HG03139 (cell line): ENCODE data around the gene NEURL2.
"Not testable (repeated sequence)": the region's sequence is repeated elsewhere in the genome, so short reads cannot be mapped to it uniquely, and the experiment has no call there.

Experiments
- ATAC-seq: cut with Tn5 transposase; IDR thresholded peaks from one replicate; pipeline ENCODE4 v1.9.1; 2021; ENCODE audit not compliant: unreplicated experiment

Gene NEURL2

GRCh38 chr20:45890985-45891983 lies at the start of gene NEURL2, which contains the start of gene CTSA:
Gene NEURL2, minus strand, starts transcription at chr20:45891208. Its CDS starts 217 bp downstream, at chr20:45890991.
Gene CTSA, plus strand, starts transcription at chr20:45891335. Its CDS starts 234 bp downstream, at chr20:45891569.
- ATAC-seq = peak; percentile 69

GRCh38 chr20:45940469-45940868 lies 49.5 kb upstream of the NEURL2 start:
- no peak for ATAC-seq

GRCh38 chr20:45940053-45940452 lies 49.0 kb upstream of the NEURL2 start:
- no peak for ATAC-seq

GRCh38 chr20:45938727-45939438 lies 47.9 kb upstream of the NEURL2 start:
- ATAC-seq = no peak

GRCh38 chr20:45937765-45938164 lies 46.8 kb upstream of the NEURL2 start:
- ATAC-seq = no peak

GRCh38 chr20:45935416-45936046 lies 44.5 kb upstream of the NEURL2 start:
- no peak for ATAC-seq

GRCh38 chr20:45934586-45935415 lies 43.8 kb upstream of the NEURL2 start, which contains the start of gene PCIF1:
Gene PCIF1, plus strand, starts transcription at chr20:45934683. Its CDS starts 4,317 bp downstream, at chr20:45939000.
- ATAC-seq = peak; percentile 68

- ATAC-seq = peak; percentile 7
These were observed 43.1 kb upstream of the NEURL2 start for GRCh38 chr20:45934046-45934585.

- ATAC-seq = no peak
These were observed 42.4 kb upstream of the NEURL2 start for GRCh38 chr20:45933266-45934045.

- ATAC-seq = not testable (repeated sequence)
These were observed 40.7 kb upstream of the NEURL2 start for GRCh38 chr20:45931680-45932079.

- no peak for ATAC-seq
These were observed 36.3 kb upstream of the NEURL2 start for GRCh38 chr20:45927071-45927878.

- no peak for ATAC-seq
These were observed 35.7 kb upstream of the NEURL2 start for GRCh38 chr20:45926731-45927070.

- no peak for ATAC-seq
These were observed 35.0 kb upstream of the NEURL2 start for GRCh38 chr20:45925821-45926506.

GRCh38 chr20:45924391-45925261 lies 33.6 kb upstream of the NEURL2 start:
- ATAC-seq = no peak

GRCh38 chr20:45921337-45922189 lies 30.6 kb upstream of the NEURL2 start:
- ATAC-seq = no peak
